22Rv1 (cell line): ENCODE results near the gene SH3BP2.

ENCODE experiments used
- ZFX ChIP-seq: fragments of 450-650 bp; IDR thresholded peaks from 2 replicates; pipeline ENCODE4 v1.6.1; 2017; ENCODE audit warnings: antibody characterized with exemption, borderline replicate concordance
- TF ChIP-seq, protein P1 (sequence below): fragments of 450-650 bp; IDR thresholded peaks from 2 replicates; pipeline ENCODE4 v1.5.1; 2017; ENCODE audit warnings: mild to moderate bottlenecking

DNA sequence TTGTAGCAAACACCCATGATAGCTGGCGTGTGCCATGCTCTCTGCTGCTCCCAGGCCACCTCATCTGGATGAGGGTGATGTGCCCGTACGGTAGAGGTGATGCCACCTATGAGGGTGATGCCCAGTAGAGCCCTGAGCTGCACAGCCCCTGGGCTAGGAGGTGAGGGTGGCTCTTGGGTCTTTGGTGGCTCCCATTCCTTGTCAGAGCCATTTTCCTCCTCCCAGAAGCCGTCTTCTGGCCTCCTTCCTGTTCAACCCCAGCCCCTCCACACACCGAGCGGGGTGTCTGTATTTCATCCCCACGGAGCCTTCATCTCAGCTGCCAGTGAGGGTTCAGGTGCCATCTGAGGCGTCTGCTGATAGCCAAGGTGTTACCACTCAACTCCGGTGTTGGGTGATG, 24.8 kb upstream of the SH3BP2 start:
- TF ChIP-seq, protein P1, sequence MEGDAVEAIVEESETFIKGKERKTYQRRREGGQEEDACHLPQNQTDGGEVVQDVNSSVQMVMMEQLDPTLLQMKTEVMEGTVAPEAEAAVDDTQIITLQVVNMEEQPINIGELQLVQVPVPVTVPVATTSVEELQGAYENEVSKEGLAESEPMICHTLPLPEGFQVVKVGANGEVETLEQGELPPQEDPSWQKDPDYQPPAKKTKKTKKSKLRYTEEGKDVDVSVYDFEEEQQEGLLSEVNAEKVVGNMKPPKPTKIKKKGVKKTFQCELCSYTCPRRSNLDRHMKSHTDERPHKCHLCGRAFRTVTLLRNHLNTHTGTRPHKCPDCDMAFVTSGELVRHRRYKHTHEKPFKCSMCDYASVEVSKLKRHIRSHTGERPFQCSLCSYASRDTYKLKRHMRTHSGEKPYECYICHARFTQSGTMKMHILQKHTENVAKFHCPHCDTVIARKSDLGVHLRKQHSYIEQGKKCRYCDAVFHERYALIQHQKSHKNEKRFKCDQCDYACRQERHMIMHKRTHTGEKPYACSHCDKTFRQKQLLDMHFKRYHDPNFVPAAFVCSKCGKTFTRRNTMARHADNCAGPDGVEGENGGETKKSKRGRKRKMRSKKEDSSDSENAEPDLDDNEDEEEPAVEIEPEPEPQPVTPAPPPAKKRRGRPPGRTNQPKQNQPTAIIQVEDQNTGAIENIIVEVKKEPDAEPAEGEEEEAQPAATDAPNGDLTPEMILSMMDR: no peak
- TF ChIP-seq ZFX: no peak
